ENCODE data around the gene SPTBN1. TPM values are rescaled to one million over a fixed set of nuclear protein-coding genes. Genes with fewer than 3 reads are reported as not detected.

The SPTBN1 gene
- total RNA-seq, 4 donors from 2014 or later, result 171 to 293 (median 247) TPM

DNA sequence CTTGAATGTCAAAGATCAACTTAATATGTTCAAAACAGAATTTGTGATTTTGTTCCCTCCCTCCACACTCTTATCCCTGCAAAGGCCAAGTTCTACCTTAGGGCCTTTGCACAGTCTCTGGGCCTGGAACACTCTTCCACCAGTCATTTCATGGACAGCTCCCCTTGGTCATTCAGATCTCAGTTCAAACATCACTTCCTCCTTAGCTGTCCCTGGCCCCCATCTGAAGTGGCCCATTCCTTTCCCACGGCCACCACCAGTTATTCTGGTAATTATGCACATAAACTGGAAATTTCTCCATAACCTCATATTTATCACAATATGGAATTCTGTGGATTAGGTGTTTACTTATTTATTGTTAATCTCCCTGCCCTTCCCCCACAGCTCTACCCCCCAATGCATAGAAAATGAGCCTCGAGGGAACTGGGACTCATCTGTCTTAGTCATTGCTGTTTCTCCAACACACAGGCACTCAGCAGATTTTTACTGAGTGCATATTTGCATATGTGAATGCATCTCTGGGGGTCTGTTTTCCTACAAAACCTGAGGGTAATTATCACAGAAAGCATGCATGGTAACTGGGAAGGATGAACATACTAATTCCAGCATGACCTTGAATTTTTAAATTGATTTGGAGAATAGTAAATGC, 35.5 kb upstream of the SPTBN1 start:
- H3K9me3 ChIP-seq, result no peaks in the 10 kb centered on the region
- H3K27ac ChIP-seq, result no peak overlapping the region
- DNase-seq, result no peak
- no peaks in the 10 kb centered on the region for H3K4me1 ChIP-seq
- TF ChIP-seq, protein P1, sequence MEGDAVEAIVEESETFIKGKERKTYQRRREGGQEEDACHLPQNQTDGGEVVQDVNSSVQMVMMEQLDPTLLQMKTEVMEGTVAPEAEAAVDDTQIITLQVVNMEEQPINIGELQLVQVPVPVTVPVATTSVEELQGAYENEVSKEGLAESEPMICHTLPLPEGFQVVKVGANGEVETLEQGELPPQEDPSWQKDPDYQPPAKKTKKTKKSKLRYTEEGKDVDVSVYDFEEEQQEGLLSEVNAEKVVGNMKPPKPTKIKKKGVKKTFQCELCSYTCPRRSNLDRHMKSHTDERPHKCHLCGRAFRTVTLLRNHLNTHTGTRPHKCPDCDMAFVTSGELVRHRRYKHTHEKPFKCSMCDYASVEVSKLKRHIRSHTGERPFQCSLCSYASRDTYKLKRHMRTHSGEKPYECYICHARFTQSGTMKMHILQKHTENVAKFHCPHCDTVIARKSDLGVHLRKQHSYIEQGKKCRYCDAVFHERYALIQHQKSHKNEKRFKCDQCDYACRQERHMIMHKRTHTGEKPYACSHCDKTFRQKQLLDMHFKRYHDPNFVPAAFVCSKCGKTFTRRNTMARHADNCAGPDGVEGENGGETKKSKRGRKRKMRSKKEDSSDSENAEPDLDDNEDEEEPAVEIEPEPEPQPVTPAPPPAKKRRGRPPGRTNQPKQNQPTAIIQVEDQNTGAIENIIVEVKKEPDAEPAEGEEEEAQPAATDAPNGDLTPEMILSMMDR (IDR thresholded peaks at IDR 0.05), result no peak
- TF ChIP-seq POLR2A (IDR thresholded peaks at IDR 0.05), result no peak
- H3K27me3 ChIP-seq, result no peaks in the 10 kb centered on the region
- no peaks in the 10 kb centered on the region for H3K36me3 ChIP-seq
- no peak overlapping the region for H3K4me3 ChIP-seq

DNA sequence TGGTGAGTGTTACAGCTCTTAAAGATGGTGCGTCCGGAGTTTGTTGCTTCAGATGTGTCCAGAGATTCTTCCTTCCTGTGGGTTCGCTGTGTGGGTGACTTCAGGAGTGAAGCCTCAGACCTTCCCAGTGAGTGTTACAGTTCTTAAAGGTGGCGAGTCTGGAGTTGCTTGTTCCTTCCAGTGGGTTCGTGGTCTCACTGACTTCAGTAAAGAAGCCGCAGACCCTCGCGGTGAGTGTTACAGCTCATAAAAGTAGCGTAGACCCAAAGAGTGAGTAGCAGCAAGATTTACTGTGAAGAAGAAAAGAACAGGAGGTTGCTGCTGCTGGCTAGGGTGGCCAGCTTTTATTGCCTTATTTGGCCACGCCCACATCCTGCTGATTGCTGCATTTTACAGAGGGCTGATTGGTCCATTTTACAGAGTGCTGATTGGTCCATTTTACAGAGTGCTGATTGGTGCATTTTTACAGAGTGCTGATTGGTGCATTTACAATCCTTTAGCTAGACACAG, 34.0 kb upstream of the SPTBN1 start:
- Histone ChIP-seq H3K27ac (no peak overlapping the region), H3K4me3 (no peak overlapping the region), H3K36me3 (no peaks in the 10 kb centered on the region), H3K27me3 (no peaks in the 10 kb centered on the region), H3K9me3 (no peaks in the 10 kb centered on the region), H3K4me1 (no peaks in the 10 kb centered on the region)
- no peak for TF ChIP-seq POLR2A (IDR thresholded peaks at IDR 0.05)
- TF ChIP-seq, protein P1 (IDR thresholded peaks at IDR 0.05), result no peak
- no peak for DNase-seq

DNA sequence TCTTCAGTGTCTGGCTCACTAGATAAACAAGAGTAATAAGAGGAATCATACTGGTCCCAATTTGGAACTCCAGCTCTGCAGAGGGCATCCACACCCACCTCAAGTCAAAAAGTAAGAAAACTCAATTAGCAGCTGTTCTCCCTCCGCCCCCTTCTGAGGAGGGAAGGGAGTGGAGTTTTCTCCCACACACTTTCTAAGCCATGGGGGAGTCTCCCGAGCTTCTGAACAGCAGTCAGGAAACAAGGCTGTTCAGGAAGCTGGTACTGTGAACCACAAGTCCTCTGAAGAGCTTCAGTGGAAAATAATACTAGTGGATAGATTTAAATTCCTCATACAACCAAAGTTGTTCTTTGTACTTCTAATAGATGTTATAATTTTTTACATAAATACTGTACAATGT, 32.9 kb upstream of the SPTBN1 start:
- Histone ChIP-seq H3K4me3 (no peak overlapping the region), H3K27ac (no peak overlapping the region), H3K9me3 (no peaks in the 10 kb centered on the region), H3K27me3 (no peaks in the 10 kb centered on the region), H3K4me1 (no peaks in the 10 kb centered on the region), H3K36me3 (no peaks in the 10 kb centered on the region)
- TF ChIP-seq, protein P1 (IDR thresholded peaks at IDR 0.05), result no peak
- TF ChIP-seq POLR2A (IDR thresholded peaks at IDR 0.05), result no peak
- DNase-seq, result no peak

DNA sequence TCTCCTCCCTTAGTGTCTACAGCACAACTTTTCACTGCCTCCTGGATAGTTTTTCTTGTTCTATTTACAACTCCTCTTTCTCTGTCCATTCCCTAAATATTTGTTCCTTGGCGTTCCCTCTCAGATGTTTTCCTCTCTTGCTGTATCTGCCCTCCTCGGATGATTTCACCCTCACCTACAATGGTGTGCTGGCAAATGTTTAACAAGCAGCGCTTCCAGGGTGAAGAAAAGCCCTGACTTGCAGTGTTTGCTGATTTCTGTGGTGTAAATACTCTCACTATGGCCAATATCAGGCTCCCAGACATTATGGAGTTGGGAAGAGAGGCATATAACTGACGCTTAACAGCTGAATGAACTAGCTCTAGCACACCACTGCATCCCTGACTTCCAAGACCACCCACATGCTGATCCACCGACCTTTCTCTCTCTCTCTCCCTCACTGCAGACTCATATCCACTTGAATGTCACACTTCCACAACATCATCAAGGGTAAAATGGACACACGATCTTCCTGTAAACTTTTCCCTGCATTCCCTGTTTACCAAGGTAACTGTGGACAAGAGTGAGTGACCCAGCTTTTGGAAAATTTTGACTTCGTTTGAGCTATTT, 31.5 kb upstream of the SPTBN1 start:
- Histone ChIP-seq H3K27ac (no peak overlapping the region), H3K9me3 (no peaks in the 10 kb centered on the region), H3K4me1 (no peaks in the 10 kb centered on the region), H3K36me3 (no peaks in the 10 kb centered on the region), H3K27me3 (no peaks in the 10 kb centered on the region), H3K4me3 (no peak overlapping the region)
- DNase-seq, result no peak
- TF ChIP-seq, protein P1 (IDR thresholded peaks at IDR 0.05), result no peak
- no peak for TF ChIP-seq POLR2A (IDR thresholded peaks at IDR 0.05)

DNA sequence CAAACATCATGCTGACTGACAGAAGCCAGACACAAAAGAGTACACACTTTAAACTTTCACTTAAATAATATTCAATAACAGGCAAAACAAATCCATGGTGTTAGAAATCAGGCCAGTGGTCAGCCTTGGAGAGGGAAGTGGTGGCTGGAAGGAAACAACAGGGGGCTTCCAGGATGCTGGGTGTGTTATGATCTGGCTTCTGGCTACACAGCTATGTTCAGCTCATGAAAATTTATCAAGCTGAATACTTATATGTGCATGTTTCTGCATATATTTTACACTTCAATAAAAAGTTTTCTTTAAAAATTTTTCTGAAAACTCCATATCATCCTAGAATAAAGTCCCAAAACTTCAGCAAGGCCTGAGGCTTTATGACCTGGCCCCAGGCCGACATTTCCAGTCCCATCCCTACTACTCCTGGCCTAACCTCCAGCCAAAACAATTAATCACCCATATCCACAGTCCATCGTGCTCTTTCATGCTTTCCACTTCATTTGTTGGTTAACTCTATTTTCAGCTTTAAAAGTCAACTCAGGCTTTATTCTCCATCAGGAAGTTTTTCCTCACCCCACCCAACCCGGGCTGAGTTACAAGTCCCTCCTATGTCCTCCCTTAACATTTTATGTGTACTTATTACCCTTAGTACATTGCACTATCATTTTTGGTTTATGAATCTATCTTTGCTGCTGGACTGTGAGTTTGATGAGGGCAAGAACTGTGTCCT, 27.9 kb upstream of the SPTBN1 start:
- TF ChIP-seq POLR2A (IDR thresholded peaks at IDR 0.05), result no peak
- TF ChIP-seq, protein P1 (IDR thresholded peaks at IDR 0.05), result no peak

More for the DNA sequence above, 27.9 kb upstream of the SPTBN1 start:
- Histone ChIP-seq H3K36me3 (no peaks in the 10 kb centered on the region), H3K4me3 (no peak overlapping the region), H3K27me3 (no peaks in the 10 kb centered on the region), H3K9me3 (no peaks in the 10 kb centered on the region), H3K4me1 (no peaks in the 10 kb centered on the region), H3K27ac (no peak overlapping the region)
- DNase-seq, result no peak
